ENCODE results near the gene GMDS.
"Not testable (repeated sequence)": the region's sequence is repeated elsewhere in the genome, so short reads cannot be mapped to it uniquely, and the experiment has no call there.

GMDS gene

GRCh38 chr6:1850121-1850839 lies 395.1 kb downstream of the GMDS start:
- no peak for DNase-seq

- DNase-seq: no peak
Observed at GRCh38 chr6:1849691-1850090, 395.7 kb downstream of the GMDS start.

- no peak for DNase-seq
Observed at GRCh38 chr6:1848752-1849151, 396.7 kb downstream of the GMDS start.

- no peak for DNase-seq
Observed at GRCh38 chr6:1846611-1847010, 398.8 kb downstream of the GMDS start.

- DNase-seq: not testable (repeated sequence)
Observed at GRCh38 chr6:1845543-1845942, 399.9 kb downstream of the GMDS start.

GRCh38 chr6:1842334-1842733 lies 403.1 kb downstream of the GMDS start:
- DNase-seq: no peak

GRCh38 chr6:1841136-1841535 lies 404.3 kb downstream of the GMDS start:
- DNase-seq: no peak

- no peak for DNase-seq
Observed at GRCh38 chr6:1840491-1841121, 404.8 kb downstream of the GMDS start.

GRCh38 chr6:1839361-1839760 lies 406.0 kb downstream of the GMDS start:
- DNase-seq: no peak

- no peak for DNase-seq
Observed at GRCh38 chr6:1838604-1839213, 406.7 kb downstream of the GMDS start.

GRCh38 chr6:1837826-1838225 lies 407.6 kb downstream of the GMDS start:
- DNase-seq: no peak

GRCh38 chr6:1836690-1837089 lies 408.7 kb downstream of the GMDS start:
- DNase-seq: no peak

- no peak for DNase-seq
Observed at GRCh38 chr6:1834646-1835516, 410.5 kb downstream of the GMDS start.

GRCh38 chr6:1834207-1834606 lies 411.2 kb downstream of the GMDS start:
- no peak for DNase-seq

- DNase-seq: no peak
Observed at GRCh38 chr6:1832844-1833787, 412.3 kb downstream of the GMDS start.

GRCh38 chr6:1832358-1832757 lies 413.0 kb downstream of the GMDS start:
- no peak for DNase-seq

- no peak for DNase-seq
Observed at GRCh38 chr6:1827984-1828793, 417.2 kb downstream of the GMDS start.

GRCh38 chr6:1825926-1826325 lies 419.5 kb downstream of the GMDS start:
- no peak for DNase-seq

- no peak for DNase-seq
Observed at GRCh38 chr6:1825277-1825676, 420.1 kb downstream of the GMDS start.

GRCh38 chr6:1821513-1822183 lies 423.8 kb downstream of the GMDS start:
- no peak for DNase-seq

GRCh38 chr6:1821164-1821512 lies 424.3 kb downstream of the GMDS start:
- no peak for DNase-seq

All from activated CD4-positive, CD25-positive, alpha-beta regulatory T cell (primary cell).